ENCODE results near the gene ACTRT2. TPM values are rescaled to one million over a fixed set of nuclear protein-coding genes. Genes with fewer than 3 reads are reported as not detected.

The ACTRT2 gene
- total RNA-seq, 2 experiments from 2014 or later, result not detected

- DNase-seq, result no peak
- H3K27me3 Mint-ChIP-seq, result no peaks in the 10 kb centered on the region
- no peak overlapping the region for H3K27ac Mint-ChIP-seq
- intact Hi-C loops (cut with DNase I, micrococcal nuclease), result no loop called here
- H3K36me3 Mint-ChIP-seq (ENCODE audit: low read depth), result no peaks in the 10 kb centered on the region
- ATAC-seq, result no peak
- ChIA-PET CTCF (no interaction called here), POLR2A (no interaction called here)
- H3K4me3 Mint-ChIP-seq, result no peak overlapping the region
- H3K4me1 Mint-ChIP-seq, result peaks cover 20% of the 10 kb centered on the region
- H3K9me3 Mint-ChIP-seq (ENCODE audit: low read depth), result no peaks in the 10 kb centered on the region
Measured at GRCh38 chr1:3034162-3034561, 12.9 kb downstream of the ACTRT2 start.

- no peak overlapping the region for H3K4me3 Mint-ChIP-seq
- H3K9me3 Mint-ChIP-seq (ENCODE audit: low read depth), result no peaks in the 10 kb centered on the region
- no peaks in the 10 kb centered on the region for H3K36me3 Mint-ChIP-seq (ENCODE audit: low read depth)
- peaks cover 20% of the 10 kb centered on the region for H3K4me1 Mint-ChIP-seq
- ChIA-PET CTCF (no interaction called here), POLR2A (no interaction called here)
- H3K27ac Mint-ChIP-seq, result no peak overlapping the region
- DNase-seq (no peak), ATAC-seq (no peak)
- intact Hi-C loops (cut with DNase I, micrococcal nuclease), result no loop called here
- no peaks in the 10 kb centered on the region for H3K27me3 Mint-ChIP-seq
Measured at GRCh38 chr1:3034728-3035562, 13.7 kb downstream of the ACTRT2 start.

- no peak overlapping the region for H3K27ac Mint-ChIP-seq
- DNase-seq, result no peak
- no peaks in the 10 kb centered on the region for H3K27me3 Mint-ChIP-seq
- POLR2A ChIA-PET, result no interaction called here
- peaks cover 20% of the 10 kb centered on the region for H3K4me1 Mint-ChIP-seq
- no peak overlapping the region for H3K4me3 Mint-ChIP-seq
- CTCF ChIA-PET, result no interaction called here
- H3K9me3 Mint-ChIP-seq (ENCODE audit: low read depth), result no peaks in the 10 kb centered on the region
- no peaks in the 10 kb centered on the region for H3K36me3 Mint-ChIP-seq (ENCODE audit: low read depth)
- intact Hi-C loops (cut with DNase I, micrococcal nuclease), result no loop called here
- ATAC-seq, result no peak
Measured at GRCh38 chr1:3035563-3036446, 14.5 kb downstream of the ACTRT2 start.

- DNase-seq, result no peak
- ChIA-PET POLR2A (no interaction called here), CTCF (interaction anchor here (0.6 kb wide), 1 partner anchor 19 kb away, joined by 4 read pairs; no protein-coding TSS in a partner anchor)
- H3K9me3 Mint-ChIP-seq (ENCODE audit: low read depth), result no peaks in the 10 kb centered on the region
- no peak overlapping the region for H3K4me3 Mint-ChIP-seq
- no peak overlapping the region for H3K27ac Mint-ChIP-seq
- H3K36me3 Mint-ChIP-seq (ENCODE audit: low read depth), result no peaks in the 10 kb centered on the region
- peaks cover 20% of the 10 kb centered on the region for H3K4me1 Mint-ChIP-seq
- intact Hi-C loops (cut with DNase I, micrococcal nuclease), result no loop called here
- no peak for ATAC-seq
- no peaks in the 10 kb centered on the region for H3K27me3 Mint-ChIP-seq
Measured at GRCh38 chr1:3036447-3037280, 15.4 kb downstream of the ACTRT2 start.

GRCh38 chr1:3037281-3038040 is 16.2 kb downstream of the ACTRT2 start:
- Mint-ChIP-seq H3K27me3 (no peaks in the 10 kb centered on the region), H3K4me3 (no peak overlapping the region), H3K27ac (no peak overlapping the region), H3K9me3 (ENCODE audit: low read depth) (no peaks in the 10 kb centered on the region), H3K36me3 (ENCODE audit: low read depth) (no peaks in the 10 kb centered on the region), H3K4me1 (peaks cover 15% of the 10 kb centered on the region)
- intact Hi-C loops (cut with DNase I, micrococcal nuclease), result no loop called here
- DNase-seq (no peak), ATAC-seq (no peak)
- ChIA-PET POLR2A (no interaction called here), CTCF (interaction anchor here (0.6 kb wide), 1 partner anchor 20 kb away, joined by 4 read pairs; no protein-coding TSS in a partner anchor)

- ChIA-PET CTCF (no interaction called here), POLR2A (no interaction called here)
- peaks cover 9% of the 10 kb centered on the region for H3K4me1 Mint-ChIP-seq
- no peaks in the 10 kb centered on the region for H3K9me3 Mint-ChIP-seq (ENCODE audit: low read depth)
- DNase-seq (no peak), ATAC-seq (no peak)
- no peaks in the 10 kb centered on the region for H3K36me3 Mint-ChIP-seq (ENCODE audit: low read depth)
- no peaks in the 10 kb centered on the region for H3K27me3 Mint-ChIP-seq
- no peak overlapping the region for H3K4me3 Mint-ChIP-seq
- intact Hi-C loops (cut with DNase I, micrococcal nuclease), result no loop called here
- no peak overlapping the region for H3K27ac Mint-ChIP-seq
Measured at GRCh38 chr1:3038113-3038551, 16.9 kb downstream of the ACTRT2 start.

GRCh38 chr1:3038571-3039181 is 17.4 kb downstream of the ACTRT2 start:
- Mint-ChIP-seq H3K27me3 (no peaks in the 10 kb centered on the region), H3K4me3 (no peak overlapping the region), H3K36me3 (ENCODE audit: low read depth) (no peaks in the 10 kb centered on the region), H3K4me1 (peaks cover 3% of the 10 kb centered on the region), H3K9me3 (ENCODE audit: low read depth) (no peaks in the 10 kb centered on the region), H3K27ac (no peak overlapping the region)
- intact Hi-C loops (cut with DNase I, micrococcal nuclease), result no loop called here
- POLR2A ChIA-PET, result no interaction called here
- DNase-seq (no peak), ATAC-seq (no peak)
- CTCF ChIA-PET, result no interaction called here

GRCh38 chr1:3040004-3040403 is 18.7 kb downstream of the ACTRT2 start:
- ATAC-seq (no peak), DNase-seq (no peak)
- H3K4me3 Mint-ChIP-seq, result no peak overlapping the region
- ChIA-PET POLR2A (no interaction called here), CTCF (no interaction called here)
- H3K27ac Mint-ChIP-seq, result no peak overlapping the region
- no peaks in the 10 kb centered on the region for H3K36me3 Mint-ChIP-seq (ENCODE audit: low read depth)
- H3K27me3 Mint-ChIP-seq, result no peaks in the 10 kb centered on the region
- H3K9me3 Mint-ChIP-seq (ENCODE audit: low read depth), result no peaks in the 10 kb centered on the region
- H3K4me1 Mint-ChIP-seq, result no peaks in the 10 kb centered on the region
- intact Hi-C loops (cut with DNase I, micrococcal nuclease), result no loop called here

GRCh38 chr1:3042481-3042880 is 21.2 kb downstream of the ACTRT2 start:
- H3K36me3 Mint-ChIP-seq (ENCODE audit: low read depth), result no peaks in the 10 kb centered on the region
- ChIA-PET CTCF (no interaction called here), POLR2A (no interaction called here)
- intact Hi-C loops (cut with DNase I, micrococcal nuclease), result no loop called here
- peaks cover 5% of the 10 kb centered on the region for H3K27me3 Mint-ChIP-seq
- DNase-seq (no peak), ATAC-seq (no peak)
- no peaks in the 10 kb centered on the region for H3K9me3 Mint-ChIP-seq (ENCODE audit: low read depth)
- no peak overlapping the region for H3K4me3 Mint-ChIP-seq
- H3K4me1 Mint-ChIP-seq, result no peaks in the 10 kb centered on the region
- no peak overlapping the region for H3K27ac Mint-ChIP-seq

GRCh38 chr1:3049164-3049563 is 27.9 kb downstream of the ACTRT2 start:
- Mint-ChIP-seq H3K4me1 (no peaks in the 10 kb centered on the region), H3K9me3 (ENCODE audit: low read depth) (peaks cover 2% of the 10 kb centered on the region), H3K27me3 (peaks cover 12% of the 10 kb centered on the region), H3K4me3 (no peak overlapping the region), H3K36me3 (ENCODE audit: low read depth) (no peaks in the 10 kb centered on the region), H3K27ac (no peak overlapping the region)
- POLR2A ChIA-PET, result no interaction called here
- CTCF ChIA-PET, result no interaction called here
- intact Hi-C loops (cut with DNase I, micrococcal nuclease), result no loop called here
- DNase-seq (no peak), ATAC-seq (no peak)

- intact Hi-C loops (cut with DNase I, micrococcal nuclease), result no loop called here
- no peak for ATAC-seq
- POLR2A ChIA-PET, result no interaction called here
Measured at GRCh38 chr1:3049905-3050304, 28.6 kb downstream of the ACTRT2 start.

More at GRCh38 chr1:3049905-3050304, 28.6 kb downstream of the ACTRT2 start:
- Mint-ChIP-seq H3K4me1 (no peaks in the 10 kb centered on the region), H3K27me3 (peaks cover 12% of the 10 kb centered on the region), H3K36me3 (ENCODE audit: low read depth) (no peaks in the 10 kb centered on the region), H3K27ac (no peak overlapping the region), H3K4me3 (no peak overlapping the region), H3K9me3 (ENCODE audit: low read depth) (peaks cover 2% of the 10 kb centered on the region)
- CTCF ChIA-PET, result no interaction called here
- no peak for DNase-seq
